GM19324 (cell line): ENCODE results near the gene PROB1.
"Not testable (repeated sequence)": the region's sequence is repeated elsewhere in the genome, so short reads cannot be mapped to it uniquely, and the experiment has no call there.

Experiments used
- ATAC-seq: cut with Tn5 transposase; IDR thresholded peaks from one replicate; pipeline ENCODE4 v1.9.1; 2021; ENCODE audit warnings: mild to moderate bottlenecking, moderate library complexity; ENCODE audit not compliant: unreplicated experiment, low FRiP score

The PROB1 gene

DNA sequence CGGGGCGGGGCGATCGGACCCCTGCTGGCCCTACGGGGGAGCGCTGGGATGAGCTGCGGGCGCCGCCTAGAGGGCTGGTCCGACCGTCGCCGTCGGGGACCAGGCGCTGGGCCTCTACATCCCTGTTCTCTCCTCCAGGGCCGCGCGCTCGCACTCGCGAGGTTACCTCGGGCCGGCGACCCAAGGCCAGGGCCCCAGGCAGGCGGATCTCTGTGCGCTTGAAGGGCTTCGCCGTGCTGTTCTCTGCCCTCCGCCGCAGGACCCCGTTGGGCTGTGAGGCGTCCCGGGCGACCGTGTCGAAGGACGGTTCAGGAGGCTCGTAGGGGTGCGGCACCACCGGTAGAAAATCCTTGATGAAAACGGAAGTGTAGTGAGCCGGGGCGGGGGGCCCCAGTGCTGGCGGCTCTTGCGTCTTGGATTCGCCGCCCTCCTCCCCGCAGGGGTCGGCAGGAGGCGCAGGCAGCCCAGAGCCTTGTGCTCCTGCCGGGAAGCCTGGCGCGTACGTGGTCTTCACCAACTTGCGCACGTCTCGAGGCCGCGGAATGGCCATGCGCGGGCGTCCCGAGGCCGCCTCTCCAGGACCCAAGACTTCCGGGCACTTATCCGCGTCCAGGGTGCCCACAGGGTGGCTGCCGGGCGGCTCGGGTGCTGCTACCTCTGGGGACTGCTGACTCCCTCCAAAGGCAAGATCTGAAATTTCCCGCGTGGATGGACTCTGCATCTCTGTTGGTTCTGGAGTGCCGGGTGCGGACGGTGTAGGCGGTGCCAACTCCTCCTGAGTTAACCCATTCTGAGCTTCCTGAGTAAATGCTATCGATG is 2.0 kb downstream of the PROB1 start:
- ATAC-seq, result peak; percentile 42

DNA sequence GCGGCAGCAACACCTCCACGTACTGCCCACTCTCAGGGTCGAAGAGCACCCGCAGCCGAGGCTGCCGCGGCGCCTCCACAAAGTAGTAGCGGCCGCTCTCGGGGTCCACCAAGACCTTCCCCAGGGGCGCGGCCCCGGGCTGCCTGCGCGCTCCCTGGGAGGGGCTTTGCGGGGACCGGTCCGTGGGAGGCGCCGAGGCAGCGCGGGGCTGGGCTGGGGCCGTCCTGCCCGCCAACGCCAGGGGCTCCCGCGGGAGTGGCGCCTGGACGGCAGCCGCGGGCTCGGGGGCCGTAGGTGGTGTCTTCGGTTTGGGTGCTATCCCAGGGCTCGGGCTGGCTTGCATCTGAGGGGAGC is 2.6 kb downstream of the PROB1 start:
- ATAC-seq, result no peak

DNA sequence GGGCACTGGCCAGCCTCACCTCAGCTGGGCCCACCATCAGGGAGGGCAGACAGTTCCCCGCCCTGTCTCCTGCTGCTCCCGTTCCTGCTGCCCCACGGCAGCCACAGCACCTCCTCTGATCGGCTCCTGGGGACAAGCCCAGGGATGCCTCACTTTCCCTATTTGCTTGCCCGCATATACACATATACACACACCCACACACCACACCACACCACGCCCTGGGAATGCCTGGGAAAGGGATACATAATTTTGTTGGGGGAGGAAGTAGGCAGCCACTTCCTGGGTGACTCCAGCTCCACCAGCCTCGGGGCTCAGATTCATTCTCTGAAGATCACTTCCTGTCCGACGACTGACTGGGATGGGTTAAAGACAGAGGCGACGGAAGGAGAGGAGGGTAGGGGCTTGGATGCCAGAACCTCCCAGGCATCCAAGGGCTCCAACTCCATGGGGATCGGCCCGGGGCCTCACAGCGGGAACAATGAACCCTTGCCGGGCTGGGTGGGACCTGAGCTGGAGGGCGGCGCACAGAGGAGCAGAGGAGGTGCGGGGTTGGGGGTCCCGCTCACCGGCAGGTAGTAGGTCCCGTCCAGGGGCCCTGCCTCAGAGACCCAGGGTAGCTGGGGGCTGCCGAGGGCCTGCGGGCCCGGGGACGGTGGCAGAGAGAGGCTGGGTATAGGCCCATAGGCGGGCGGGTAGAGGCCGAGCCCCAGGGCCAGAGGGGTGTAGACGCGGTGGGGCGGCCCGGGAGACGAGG is 3.2 kb downstream of the PROB1 start:
- ATAC-seq, result no peak

DNA sequence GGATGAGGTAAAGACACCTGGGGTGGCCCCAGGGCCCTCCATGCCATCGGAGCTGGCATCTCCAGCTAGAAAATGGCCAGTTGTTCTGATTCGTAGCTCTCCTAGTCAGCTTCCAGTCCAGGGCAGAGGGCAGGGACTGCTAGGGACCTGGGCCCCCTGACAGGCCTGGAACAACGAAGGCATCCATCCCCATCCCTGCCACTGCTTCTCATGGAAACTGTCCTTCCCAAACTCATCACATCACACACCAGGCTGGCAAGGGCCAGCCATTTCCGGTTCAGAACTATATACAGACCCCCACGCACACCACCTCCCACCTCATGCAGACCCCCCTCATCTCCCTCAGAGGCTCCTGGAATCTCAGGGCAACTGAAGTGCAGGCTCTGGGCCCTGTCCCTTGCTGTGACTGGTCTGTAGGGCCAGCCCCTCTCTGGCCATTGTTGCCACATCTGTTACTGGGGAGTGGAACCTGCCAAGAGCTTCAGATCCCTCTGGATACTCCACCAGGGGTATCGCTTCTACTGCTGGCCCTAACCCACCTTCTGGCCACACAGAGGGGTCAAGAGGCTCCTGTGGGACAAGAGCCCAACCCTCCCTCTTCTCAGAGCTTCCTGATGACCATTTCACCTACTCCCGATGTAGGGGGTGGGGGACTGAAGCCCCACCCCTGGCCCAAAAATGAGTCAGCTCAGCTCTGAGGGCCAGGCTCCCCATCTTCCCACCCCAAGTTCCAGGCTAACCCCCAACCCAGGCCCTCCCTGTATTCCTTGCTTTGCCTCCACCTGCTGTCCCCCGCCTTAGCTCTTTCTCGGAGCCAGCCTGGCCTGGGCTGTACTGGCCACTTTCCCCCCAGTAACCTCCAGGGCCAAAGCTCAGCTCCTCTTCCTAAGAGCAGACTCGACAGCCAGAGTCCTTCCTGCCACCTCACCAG is 4.0 kb downstream of the PROB1 start:
- no peak for ATAC-seq

DNA sequence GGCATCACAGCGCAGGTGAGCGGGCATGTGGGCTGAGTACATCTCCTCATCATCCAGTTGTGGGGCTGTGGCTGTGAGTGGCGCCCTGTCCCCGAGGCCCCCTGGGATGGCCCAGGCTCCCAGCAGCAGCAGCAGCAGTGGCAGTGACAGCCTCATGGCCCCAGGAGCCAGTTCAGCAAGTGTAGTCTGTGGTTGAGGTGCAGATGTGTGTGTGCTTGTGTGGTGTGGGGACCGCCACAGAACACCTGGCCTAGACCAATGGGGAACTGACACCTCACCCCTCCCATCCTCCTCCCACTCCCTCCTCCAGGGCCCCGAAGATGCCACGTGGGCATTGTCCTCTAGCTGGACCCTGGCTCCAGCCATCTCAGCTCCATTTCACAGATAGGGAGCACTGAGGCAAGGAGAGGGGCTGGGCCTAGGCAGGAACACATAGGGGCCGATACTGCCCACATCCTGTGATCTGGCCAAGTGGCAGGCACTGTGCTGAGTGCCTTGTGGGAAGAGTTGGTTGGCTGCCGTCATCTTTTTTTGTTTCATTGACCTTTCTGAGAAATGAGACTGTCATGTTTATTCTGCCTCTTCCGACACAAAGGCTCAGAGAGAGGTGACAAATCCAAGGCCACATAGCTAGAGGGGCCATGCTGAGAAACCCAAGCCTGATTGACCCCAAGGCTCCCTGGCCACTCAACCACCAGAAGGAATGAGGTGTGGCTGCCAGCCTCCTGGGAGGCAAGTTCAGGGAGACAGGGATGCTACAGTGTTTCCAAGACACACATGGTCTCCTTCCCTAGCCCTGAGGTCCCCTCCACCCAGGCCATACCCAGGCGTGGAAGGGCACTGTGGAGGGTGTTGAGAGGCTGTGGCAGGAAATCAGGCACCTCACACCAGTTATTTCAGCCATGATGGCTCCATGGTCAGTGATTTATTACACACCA is 4.9 kb downstream of the PROB1 start, which contains the start of gene MZB1:
TSS of gene MZB1 (minus strand) at position 213 of the 938 bp plus-strand sequence. CDS start at position 156, 57 bp downstream.
- peak; percentile 45 for ATAC-seq

DNA sequence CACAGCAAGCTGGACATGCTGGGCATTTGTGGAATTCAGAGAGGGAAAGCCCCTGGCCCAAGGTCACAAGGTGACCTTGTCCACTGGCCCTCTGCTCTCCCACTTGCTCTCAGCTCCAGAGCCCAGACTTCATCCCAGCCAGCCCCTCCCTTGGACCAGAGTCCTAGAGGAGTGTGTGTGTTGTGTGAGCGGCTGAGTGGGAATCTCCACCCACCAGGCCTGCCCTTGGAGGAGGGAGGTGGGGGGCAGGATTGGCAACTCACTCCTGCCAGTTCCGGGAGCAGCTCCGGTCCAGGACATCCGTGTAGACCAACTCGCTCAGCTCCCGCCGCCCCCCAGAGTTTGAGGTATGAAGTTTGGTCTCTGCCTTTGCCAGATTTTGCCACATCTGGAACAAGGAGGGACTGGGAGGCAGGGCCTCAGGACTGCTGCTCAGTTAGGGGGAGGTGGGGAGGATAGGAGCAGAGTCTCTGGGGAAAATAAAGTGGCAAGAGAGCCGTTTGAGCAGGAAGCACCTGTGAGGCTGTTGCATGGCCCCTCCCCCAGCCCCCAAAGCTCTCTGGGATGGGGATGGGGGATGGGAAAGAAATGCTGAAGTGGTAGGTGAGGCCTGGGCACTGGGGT is 6.6 kb downstream of the PROB1 start:
- ATAC-seq, result no peak

DNA sequence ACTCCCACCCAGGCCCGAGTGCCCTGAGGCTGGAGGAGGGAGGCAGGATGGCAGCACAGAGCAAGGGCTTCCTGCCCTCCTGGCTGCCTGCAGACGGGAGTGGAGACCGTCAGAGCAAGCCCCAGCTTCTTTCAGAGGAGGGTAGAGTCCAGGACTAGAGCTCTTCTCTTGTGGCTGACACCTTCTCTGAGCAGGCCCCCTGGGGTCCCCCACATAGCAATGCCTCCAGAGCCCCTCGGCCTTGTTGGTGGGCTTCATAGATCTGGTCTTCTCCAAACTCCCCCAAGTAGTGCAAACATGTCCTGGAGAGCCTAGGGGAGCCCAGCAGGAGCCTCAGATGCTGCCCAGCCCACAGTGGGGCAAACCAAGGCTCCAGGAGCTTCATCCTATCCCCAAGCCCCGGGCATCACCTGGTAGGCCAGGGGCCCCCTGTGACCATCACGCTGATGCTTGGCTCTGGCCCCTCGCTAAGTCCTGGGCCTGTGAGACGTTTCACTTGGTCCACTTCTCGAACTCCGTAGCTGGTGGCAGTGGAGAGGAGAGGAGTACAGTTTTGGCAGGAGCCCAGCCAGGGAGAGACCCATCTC is 7.2 kb downstream of the PROB1 start:
- ATAC-seq, result no peak

DNA sequence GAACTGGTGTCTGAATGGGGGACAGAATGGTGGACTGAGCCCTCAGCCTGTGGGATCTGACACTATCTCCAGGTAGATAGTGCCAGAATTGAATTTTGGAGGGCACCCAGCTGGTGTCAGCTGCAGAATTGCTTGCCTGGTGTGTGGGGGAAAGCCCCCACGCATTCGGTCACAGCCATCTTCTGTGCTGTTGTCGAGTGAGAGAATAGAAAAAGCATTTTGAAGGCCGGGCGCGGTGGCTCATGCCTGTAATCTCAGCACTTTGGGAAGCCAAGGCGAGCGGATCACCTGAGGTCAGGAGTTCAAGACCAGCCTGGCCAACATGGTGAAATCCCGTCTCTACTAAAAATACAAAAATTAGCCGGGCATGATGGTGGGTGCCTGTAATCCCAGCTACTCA is 7.9 kb downstream of the PROB1 start:
- ATAC-seq, result not testable (repeated sequence)

DNA sequence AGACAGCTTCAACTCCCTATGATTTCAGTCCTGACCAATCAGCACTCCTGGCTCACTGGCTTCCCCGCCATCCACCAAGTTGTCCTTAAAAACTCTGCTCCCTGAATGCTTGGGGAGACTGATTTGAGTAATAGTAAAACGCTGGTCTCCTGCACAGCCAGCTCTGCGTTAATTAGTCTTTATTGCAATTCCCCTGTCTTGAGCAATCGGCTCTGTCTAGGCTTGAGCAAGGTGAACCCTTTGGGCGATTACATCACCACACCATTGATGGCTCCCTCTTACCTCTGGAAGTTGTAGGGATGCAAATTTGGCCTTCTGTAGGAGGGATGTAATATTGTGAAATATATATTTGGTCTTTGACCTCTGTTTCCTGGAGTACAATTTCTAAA is 8.9 kb downstream of the PROB1 start:
- no peak for ATAC-seq

DNA sequence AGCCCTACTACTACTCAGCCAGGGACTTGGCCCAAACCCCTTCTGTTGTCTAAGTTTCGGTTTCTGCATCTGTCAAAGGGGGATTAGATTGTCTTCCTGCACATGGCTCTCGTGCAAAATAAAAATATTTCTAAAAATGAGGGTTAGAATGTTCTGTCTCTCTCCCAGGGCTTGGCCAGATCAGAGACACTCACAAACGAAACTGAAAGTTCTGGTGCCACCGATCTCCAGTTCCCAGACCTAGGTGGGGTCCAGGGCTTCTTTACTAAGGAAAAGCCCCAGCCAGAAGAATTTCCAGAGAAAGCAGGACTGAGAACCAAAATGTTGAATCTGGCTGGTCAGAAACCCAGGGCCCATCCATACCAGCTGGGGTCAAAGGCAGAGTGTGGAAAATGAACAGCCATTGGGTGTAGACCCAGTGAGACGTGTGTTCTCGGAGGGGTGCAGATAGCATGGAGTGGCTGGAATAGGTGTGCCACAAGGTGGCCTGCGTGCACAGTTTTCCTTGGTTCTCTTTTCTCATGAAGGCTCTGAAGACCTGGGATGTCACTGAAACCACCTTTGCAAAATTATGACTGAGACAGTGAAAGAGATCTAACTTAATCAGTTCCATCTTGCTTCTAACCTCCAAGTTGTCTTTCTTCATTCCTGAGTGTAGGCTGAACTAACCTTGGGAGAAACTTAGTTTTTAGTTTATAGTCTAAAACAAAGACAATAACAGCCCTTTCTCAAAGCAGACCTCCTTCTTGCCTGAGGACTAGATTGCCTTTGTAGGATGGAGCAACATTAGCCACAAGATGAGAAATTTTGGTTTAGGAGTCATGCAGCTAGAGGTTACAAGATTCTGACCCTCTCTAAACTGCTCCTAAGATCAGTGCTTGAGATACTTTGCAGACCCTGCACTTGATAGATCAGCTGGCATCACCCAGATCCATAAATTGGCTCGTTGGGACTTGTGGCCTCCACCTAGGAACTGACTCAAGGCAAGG is 9.5 kb downstream of the PROB1 start:
- ATAC-seq, result no peak

DNA sequence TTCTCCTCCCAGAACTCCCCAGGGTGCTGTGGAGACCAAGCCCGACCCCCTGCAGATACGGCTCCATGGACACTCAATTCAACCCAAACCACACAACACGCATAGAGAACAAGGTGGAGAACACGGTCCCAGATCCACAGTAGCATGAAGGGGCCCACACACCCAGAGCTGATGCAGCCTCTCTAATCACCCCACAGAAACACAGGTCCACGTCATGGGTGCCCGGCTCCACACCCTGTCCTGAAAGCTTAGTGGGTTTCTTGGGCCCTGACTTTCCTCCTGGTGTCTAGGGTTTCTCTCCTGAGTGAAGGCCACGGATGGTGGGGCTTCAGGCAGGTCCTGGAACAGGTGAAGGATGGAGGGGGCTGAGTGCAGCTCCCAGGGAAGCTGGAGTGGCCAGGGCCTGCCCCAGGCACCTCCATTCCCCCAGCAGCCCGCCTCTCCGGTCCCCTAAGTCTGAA is 10.3 kb downstream of the PROB1 start:
- no peak for ATAC-seq

DNA sequence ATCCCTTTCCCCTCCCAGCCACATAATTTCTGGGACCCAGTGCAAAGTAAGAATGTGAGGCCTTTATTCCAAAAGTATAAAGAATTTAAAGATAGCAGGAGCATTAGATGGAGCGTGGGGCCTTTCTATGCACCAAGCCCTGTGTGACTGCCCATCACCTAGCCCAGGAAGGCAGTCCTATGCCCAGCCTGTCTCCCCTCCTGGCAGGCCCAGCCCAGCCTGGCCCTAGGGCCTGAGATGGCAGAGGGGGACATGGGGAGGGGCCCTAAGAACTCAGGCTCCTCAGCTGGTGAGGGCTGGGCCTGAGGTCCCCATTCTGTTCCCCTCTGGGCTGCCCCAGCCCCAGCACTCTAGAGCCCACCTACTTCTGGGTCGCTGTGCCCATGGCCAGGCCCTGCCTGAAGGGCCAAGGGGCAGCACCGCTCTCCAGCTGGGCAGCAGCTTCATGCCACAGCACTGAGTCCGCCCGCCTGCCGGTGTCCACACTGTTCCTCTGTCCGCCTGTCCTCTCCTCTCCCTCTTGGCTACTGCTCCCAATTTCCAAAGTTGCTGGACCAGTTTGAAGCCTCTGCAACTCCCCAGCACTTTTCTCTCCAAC is 10.8 kb downstream of the PROB1 start:
- no peak for ATAC-seq

DNA sequence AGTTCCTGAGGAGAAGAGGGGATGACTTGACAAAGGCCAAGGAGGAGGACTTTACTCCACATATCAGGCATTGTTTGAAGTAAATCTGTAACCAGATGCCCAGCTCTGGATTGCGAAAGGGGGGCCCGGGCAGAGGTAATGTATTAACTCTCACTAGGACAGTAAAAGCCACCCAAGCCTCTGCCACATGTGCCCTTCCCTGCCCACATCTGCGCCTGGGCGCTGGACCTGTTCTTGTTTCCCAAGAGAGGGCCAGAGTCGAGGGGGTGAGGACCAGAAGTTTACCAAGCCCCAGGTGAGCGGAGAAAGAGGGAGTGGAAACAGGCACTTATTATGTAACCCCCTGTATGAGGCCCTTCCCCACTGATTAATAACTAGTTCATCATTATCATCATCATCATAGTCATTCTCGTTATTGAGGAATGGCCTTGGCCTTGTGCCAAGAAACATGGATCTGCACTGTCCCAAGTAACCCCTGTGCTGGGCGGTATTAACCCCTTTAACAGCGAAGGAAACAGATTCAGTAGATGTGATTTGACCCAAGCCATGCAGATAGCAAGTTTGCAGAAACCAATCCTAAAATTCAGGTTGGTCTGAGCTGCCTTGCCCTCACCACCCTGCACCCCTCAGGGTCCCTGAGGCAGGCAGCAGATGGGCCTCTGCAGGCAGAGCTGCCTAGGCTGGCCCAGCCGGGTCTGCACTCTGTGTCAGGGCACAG is 11.5 kb downstream of the PROB1 start, which contains the start of gene SLC23A1:
TSS of gene SLC23A1 (minus strand) at position 23 of the 718 bp plus-strand sequence. CDS start 44 bp downstream, outside the sequence.
- ATAC-seq, result no peak

DNA sequence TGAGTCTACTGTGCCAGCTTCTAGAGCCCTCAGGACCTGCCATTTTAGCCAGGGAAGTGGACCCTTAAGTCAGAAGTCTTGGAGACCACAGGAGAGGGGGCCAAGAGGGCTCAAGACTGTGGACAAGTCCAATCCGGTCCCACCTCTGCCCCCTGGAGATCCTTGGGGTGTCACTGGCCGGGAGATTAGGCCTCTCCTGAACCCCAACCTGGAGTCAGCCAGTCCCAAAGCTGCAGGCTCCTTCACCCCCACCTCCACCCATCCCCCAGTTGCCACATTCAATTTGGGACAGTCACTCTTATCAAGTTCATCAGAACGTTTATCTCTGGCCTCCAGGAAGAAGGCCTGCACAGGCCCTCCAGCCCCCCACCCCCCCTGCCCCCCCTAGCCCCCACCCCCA is 12.1 kb downstream of the PROB1 start:
- no peak for ATAC-seq

DNA sequence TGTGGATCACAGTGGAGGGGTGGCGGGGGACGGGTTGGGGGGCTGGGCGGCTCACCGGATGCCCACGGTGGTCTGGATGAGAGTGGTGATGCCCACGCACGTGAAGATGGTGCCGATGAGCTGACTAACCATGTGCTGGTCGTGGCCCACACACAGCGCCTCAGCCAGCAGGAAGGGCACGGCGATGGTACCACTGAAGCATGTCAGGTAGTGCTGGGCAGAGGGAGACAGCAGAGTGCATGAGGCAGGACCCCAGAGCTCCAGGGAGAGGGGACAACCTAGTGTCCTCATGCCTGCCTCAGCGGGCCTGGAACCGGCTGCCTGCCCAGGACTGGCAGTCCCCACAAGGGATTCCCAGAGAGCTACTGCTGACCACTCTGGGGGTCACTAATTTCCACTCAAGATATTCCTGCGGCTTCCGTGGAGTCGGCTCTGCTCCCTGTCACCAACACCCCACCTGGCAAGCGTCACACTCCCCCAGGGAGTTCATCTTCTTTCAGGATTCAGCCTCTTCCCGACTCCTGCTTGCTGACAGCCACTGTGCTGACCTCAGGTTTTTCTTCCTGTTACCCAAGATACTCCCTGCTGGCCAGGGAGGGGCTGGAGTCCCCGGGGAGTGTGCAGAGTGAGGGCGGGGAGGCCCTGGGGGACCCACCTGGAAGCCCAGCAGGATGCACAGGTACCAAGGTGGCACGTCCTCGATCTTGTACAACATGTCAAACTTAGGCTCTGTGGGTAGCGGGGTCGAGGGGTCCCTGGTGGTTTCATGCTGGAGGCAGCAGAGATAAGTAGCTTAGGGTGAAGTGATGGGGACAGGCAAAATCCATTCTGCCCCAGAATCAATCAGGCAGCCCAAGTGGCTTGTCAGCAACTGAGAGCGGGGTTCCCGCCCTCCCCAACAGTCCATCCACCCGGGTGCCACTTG is 12.8 kb downstream of the PROB1 start:
- ATAC-seq, result no peak
